ENCODE measurements around the gene DCTD.

Gene DCTD

DNA sequence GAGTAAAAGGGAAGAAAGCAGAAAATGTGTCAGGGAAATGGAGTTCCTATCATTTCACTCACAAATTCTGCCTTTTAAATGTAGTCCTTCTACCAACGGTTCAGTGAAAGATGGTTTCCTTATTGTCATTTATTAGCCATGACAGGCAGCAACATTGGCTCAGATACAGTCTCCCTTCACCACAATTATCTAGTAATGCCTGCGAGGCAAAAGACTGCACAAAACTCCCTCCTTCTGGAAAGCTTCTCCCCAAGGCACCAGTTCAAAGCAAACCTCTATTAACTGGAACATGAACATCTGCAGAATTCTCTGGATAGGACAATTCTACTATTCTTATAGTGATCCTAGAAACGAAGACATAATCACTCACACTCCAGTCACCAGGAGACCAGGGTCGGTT is 28.3 kb downstream of the DCTD start:
- DNase-seq: no peak

- DNase-seq: no peak
These were observed 30.4 kb downstream of the DCTD start for GRCh38 chr4:182886768-182887167.

DNA sequence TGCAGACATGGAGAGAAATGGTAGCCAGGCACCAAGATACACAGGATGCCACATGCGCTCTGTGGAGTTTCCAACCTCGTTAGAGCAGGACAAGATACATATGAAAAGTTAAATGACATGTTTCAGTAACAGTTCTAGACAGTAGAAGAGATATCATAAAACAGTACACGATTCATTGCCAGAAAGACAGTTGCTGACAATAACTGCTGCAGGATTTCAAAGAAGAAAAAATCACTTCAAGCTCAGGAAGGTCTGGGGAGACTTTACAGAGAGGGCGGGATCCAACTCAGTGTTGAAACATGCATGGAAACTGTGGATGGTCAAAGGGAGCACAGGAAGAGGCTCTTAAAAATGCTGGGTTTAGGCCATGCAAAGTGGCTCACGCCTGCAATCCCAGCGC is 31.0 kb downstream of the DCTD start:
- DNase-seq: no peak

GRCh38 chr4:182885738-182886077 is 31.5 kb downstream of the DCTD start:
- DNase-seq: no peak

DNA sequence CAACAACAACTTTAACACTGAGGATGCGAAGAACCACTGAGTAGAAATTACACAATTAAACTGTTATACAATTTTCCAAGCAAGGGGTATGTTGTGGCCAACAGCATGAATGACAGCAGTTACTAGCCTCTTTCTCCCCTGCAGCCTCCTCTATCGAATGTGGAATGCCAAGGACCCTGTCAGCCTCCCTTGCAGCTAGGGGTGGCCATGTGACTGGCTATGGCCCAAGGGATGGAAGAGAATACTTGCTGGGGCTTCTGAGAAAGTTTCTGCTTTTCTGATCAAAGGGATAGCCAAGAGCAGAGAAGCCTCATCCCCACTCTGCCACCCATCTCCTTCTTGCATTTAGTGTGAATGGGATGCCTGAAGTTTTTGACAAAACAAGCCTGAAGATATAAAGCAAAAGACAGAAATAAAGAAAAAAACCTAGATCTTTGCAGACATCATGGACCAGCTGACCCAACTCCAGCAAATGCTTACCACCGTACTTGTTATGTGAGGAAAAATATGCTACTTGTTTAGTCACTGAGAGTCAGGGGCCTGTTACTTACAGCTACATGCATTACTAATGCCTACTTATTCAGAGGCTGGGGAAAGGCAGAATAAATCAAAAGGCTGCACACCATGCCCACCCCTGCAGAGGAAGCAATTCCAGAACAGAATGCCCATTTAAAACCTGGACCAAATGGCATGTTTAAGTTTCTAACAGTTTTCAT is 32.0 kb downstream of the DCTD start:
- no peak for DNase-seq

- no peak for DNase-seq
These were observed 33.1 kb downstream of the DCTD start for GRCh38 chr4:182884040-182884439.

- no peak for DNase-seq
These were observed 33.8 kb downstream of the DCTD start for GRCh38 chr4:182883351-182883750.

DNA sequence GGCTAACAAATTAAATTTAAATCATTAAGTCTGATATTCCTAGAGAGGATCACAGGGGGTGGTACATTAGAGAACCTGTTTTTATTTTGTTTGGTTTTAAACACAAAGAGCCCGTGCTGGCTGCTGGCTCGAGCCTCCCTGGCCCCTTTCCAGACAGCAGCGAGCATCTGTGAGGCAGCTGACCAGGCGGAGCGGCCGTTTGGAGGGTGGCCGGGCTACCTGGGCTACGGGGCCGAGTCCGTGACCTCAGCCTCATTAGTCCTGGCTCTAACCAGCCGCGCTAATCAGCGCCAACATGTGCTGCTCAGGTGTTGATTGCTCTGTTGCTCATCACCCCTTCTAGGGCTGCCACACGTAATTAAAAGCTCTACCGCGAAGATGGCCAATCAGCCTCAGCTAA is 35.3 kb downstream of the DCTD start:
- no peak for DNase-seq

DNA sequence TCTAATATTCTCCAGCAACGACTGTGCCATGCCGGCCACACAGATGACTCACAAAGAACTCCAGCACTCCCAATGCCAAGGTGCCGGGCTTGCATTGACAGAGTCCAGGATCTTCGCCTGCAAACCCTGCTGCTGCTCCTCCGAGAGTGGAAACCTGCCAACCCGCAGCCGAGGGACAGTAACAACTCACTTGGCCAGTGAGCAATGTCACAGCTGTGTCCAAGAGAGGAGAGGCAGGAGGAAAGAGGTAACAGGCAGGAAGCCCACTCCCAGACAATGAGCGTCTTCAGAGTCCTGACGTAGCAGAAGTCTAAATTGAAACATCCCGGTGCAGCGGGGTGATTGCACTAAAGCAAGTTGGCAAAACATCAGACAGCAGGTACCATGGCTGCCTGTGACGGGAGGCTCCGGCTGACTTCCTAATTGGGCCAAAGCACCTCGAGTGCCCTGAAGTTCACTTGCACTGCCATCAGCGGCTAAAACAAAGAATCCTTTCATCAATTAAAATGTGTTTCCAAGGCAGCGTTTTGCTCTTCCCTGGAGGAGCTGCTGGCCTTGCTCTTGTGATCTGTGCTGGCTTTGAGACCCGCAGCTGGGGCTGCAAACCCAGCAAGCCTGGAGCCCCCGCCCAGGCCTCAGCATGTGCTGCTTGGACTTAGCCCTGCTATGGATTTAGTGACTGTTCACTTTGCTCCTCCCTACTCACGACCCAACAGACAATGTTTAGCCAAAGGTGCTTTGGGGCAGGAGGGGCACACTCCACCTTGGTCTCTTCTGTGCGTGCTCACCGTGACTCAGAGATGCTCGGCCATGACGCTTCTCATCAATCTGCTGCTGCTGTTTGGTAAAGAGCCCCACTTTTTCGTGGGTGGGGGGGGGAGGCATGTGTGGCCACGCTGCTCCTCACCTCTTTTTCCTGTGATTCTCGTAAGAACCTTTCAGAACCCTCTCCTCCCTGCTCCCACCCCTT is 36.5 kb downstream of the DCTD start:
- no peak for DNase-seq

GRCh38 chr4:182879913-182880312 is 37.3 kb downstream of the DCTD start:
- DNase-seq: no peak

DNA sequence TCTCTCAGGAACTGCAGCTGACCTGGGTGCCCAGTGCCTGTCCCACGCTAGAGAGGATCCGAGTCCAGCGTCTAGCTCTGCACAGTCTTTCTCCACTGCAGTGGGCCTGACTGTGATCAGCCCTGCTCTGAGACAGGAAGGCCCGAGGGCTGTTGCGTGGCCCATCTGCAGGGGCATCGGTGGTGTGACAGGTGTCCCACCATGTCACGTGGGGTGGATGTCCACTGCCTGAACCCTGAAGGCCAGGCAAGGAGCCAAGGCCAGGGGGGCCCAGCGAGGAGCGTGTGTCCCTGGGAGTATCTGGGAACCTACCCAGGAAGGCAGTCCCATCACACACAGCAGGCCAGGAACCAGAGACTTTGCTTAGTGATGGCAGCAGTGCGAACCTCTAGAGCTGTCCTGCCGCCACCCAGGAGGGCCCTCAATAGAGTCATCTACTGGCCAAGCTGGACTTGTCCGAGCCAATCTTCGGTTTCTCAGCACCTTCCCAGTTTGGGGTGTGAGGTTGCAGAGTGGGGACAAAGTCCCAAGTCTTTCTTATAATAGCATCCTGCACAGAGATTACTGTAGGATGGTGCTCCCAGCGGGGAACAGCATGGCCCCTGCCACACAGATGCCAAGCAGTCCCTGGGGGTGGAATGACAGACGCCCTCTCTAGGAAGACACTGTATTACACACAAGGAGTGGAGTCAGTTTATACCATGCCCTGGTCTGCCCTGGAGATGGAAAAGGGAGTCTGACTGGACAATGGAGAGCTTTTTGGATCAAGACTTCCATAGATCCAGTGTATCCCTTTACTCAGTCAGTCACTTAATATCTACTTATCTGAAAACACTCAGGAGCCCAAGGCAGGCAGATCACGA is 38.3 kb downstream of the DCTD start:
- no peak for DNase-seq

DNA sequence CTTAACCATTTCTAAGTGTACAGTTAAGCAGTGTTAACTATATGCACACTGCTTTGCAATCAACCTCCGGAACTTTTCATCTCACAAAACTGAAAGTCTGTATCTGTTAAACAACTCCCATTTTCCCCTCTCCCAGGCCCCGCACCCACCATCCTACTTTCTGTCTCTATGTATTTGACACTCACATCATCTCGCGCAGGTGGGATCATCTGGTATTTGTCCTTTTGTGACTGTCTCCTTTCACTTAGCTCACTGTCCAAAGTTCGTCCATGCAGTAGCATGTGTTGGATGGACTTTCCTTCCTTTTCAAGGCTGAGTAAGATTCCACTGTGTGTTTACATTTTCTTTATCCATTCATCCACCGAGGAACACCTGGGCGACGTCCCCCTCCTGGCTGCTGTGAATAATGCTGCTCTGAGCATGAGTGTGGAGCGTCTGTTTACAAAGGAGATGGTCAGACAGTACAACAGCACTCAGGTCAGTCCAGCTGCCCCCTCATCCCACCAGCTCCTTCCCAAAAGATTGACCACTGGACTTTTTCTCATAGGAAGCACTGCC is 39.8 kb downstream of the DCTD start:
- no peak for DNase-seq

DNA sequence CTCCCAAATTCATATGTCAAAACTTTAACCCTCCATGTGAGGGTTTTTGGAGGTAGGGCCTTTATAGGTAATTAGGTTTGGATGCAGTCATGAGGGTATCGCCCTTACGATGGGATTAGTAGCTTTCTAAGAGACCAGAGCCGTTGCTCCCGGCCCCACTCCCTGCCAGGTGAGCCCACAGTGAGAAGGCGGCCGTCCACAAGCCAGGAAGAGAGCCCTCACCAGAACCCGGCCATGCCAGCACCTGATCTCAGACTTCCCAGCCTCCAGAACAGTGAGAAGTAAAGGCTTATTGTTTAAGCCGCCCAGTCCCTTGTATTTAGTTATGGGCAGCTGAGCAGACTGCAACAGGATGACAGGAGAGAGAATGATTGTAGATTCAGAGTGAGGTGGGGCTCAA is 40.8 kb downstream of the DCTD start:
- DNase-seq: no peak

DNA sequence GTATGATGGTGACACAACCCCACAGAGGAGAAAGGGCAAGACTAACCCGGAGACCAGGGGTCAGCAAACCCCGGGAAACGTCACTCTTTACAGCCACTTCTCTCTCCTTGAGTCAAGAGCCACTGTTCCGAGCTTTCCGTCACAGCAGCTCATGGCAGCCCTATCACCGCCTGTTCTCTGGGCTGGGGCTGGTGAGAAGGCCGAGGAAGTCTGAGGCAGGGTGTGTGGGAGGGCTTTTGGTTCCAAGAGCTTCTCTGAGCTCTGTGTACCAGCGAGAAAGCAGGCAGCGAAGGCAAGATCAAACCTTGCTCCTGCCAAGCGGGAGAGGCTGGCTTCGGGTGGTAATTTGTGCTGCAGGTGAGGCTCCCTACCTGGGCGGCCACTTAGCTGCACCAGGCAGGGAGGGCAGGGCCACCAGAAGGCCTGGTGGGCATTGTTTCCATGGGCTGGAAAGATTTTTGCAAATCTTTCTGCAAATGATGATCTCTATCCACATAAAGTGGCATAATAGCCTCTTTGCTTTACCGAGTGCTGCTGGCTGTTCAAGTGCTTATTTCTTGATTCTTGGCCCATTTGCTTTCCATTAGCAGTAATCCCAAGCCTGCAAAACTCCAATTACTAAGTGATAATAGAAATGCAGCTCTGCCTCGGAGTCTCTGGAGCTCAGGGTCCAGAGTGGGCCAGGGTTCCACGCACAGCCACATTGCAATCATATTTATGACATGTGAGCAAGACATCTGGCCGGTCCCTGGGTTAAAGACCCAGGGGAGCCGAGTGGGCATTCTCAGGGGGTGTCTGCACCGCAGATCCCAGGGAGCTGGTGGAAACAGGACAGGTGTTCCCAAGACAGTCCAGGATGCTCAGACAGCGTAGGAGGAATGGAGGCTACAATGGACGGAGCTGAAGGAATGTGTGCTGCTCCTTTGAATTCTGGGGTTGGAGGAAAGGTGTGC is 41.5 kb downstream of the DCTD start:
- DNase-seq: no peak

DNA sequence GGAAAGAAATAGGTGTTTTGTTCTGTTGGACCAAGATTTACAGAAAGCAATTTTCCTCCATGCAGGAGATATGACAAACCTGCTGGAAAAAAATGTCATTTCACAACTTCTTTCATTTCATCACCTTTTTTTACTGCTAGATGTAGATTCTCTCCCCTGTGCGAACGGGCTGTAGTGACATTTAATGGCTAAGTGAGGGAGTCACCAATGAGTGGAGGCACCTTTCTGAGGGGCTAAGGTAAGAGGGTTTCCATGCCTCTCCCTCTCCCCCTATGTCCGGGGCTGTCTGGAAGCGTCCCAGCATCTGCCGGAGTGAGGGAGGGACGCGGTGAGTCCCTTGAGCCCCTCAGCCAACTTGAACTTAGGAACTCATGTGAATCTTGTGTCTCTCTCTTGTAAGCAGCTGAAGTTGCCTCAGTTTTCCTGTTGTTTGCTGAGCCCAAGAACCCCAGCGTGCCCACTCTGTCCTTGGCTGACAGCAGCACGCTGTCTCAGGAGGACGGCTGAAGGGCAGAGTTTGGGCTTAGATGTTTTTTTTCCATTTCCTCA is 42.3 kb downstream of the DCTD start:
- no peak for DNase-seq

- no peak for DNase-seq
These were observed 42.9 kb downstream of the DCTD start for GRCh38 chr4:182874304-182874751.

DNA sequence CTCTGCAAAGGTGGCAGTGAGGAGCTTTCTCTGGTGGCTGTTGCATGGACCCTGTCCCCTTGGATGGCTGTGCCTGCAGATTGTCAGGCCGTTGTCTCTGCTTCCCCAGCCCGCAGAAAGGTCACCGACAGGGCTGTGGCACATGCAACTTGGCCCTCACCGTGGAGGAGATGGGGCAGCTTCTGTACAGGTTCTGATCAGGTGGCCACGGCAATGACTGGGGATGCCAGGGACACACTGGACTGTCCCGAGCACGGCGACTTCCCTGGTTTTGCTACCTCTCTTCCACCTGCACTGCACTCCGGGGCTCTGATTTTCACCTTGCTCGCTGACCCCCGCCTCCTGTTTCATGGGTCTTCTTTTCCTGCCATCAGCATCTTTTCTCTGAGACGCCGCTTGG is 43.5 kb downstream of the DCTD start:
- DNase-seq: no peak

GRCh38 chr4:182873289-182873688 is 43.9 kb downstream of the DCTD start:
- no peak for DNase-seq

DNA sequence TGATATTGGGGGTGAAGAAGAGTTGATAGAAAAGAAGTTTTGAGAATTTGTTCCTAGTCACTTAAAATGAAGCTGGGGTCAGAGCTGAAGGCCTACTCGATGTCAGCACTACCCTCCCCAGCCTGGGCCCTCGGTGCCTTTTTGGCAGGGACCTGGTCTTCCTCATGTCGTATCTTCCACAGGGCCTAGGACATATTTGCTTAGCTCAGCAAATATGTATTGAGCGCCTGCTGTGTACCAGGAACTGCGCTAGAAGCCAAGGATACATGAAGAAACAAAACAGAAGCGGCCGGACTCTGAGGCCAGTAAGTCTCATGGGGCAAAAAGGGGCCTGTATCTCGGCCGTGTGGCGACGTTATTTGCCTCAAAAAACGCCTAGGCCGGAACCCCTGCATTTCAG is 44.3 kb downstream of the DCTD start:
- DNase-seq: no peak

GRCh38 chr4:182871616-182872015 is 45.6 kb downstream of the DCTD start:
- DNase-seq: no peak

GRCh38 chr4:182869697-182870096 is 47.5 kb downstream of the DCTD start:
- DNase-seq: no peak

All from NK-92 treated with Interleukin-12 subunit alpha and Interleukin-12 subunit beta, amount 100 ng/mL, for 24 hours (cell line).